GM12878 (cell line): ENCODE data around the gene DNAJC5. TPM values are rescaled to one million over a fixed set of nuclear protein-coding genes. Genes with fewer than 3 reads are reported as not detected.

Experiments
- BACH1 ChIP-seq: fragments of 450-650 bp; IDR thresholded peaks from 2 replicates; pipeline ENCODE4 v1.6.1; 2017; ENCODE audit warnings: mild to moderate bottlenecking, borderline replicate concordance
- CBX5 ChIP-seq: sonication (generic); IDR thresholded peaks from 2 replicates; pipeline ENCODE4 v1.6.1; 2016; ENCODE audit warnings: low read depth, moderate library complexity, mild to moderate bottlenecking, inconsistent platforms
- CHD1 ChIP-seq: IDR thresholded peaks from 2 replicates; pipeline ENCODE4 v1.6.1; 2012; ENCODE audit warnings: low read depth, low read length, improper control_type of control experiment
- CHD4 ChIP-seq: fragments of 200-600 bp; sonication (generic); IDR thresholded peaks from 2 replicates; pipeline ENCODE4 v1.6.1; 2016; ENCODE audit warnings: mild to moderate bottlenecking
- CREB1 ChIP-seq: IDR thresholded peaks from 2 replicates; pipeline ENCODE4 v1.6.1; 2012; ENCODE audit warnings: low read depth, mild to moderate bottlenecking, inconsistent platforms
- CREM ChIP-seq: IDR thresholded peaks from 2 replicates; pipeline ENCODE4 v1.6.1; 2014; ENCODE audit warnings: antibody characterized with exemption, low read depth
- CTCF ChIP-seq, 3 experiments: IDR thresholded peaks in 2 of 3; conservative IDR thresholded peaks in 1 of 3; 2 replicates each; pipeline ENCODE4 v1.5.1; 2011; ENCODE audit warnings: low read depth in 3 of 3, low read length in 3 of 3, mild to moderate bottlenecking in 3 of 3, control low read depth in 2 of 3, moderate library complexity in 2 of 3, inconsistent platforms in 1 of 3, mixed read lengths in 1 of 3; ENCODE audit not compliant: control insufficient read depth in 2 of 3, insufficient read depth in 1 of 3; ENCODE audit errors: extremely low read depth in 1 of 3
- E2F4 ChIP-seq: IDR thresholded peaks from 2 replicates; pipeline ENCODE4 v1.6.1; 2012; ENCODE audit warnings: low read depth, low read length, improper control_type of control experiment
- E4F1 ChIP-seq: fragments of 450-650 bp; IDR thresholded peaks from 2 replicates; pipeline ENCODE4 v1.6.1; 2018; ENCODE audit warnings: borderline replicate concordance, mild to moderate bottlenecking; ENCODE audit not compliant: partially characterized antibody
- KDM1A ChIP-seq: fragments of 200-600 bp; sonication (generic); IDR thresholded peaks from 2 replicates; pipeline ENCODE4 v1.6.1; 2016; ENCODE audit warnings: borderline replicate concordance
- KLF5 ChIP-seq: fragments of 450-650 bp; IDR thresholded peaks from 2 replicates; pipeline ENCODE4 v1.6.1; 2014; ENCODE audit warnings: mild to moderate bottlenecking; ENCODE audit not compliant: partially characterized antibody
- MEF2A ChIP-seq: IDR thresholded peaks from 2 replicates; pipeline ENCODE4 v1.6.1; 2011; ENCODE audit warnings: low read depth, mild to moderate bottlenecking, low read length, moderate library complexity; ENCODE audit not compliant: insufficient read depth
- NR2C1 ChIP-seq: fragments of 450-650 bp; IDR thresholded peaks from 2 replicates; pipeline ENCODE4 v1.6.1; 2017; ENCODE audit warnings: antibody characterized with exemption, mild to moderate bottlenecking, moderate library complexity
- NRF1 ChIP-seq: conservative IDR thresholded peaks from 2 replicates; pipeline ENCODE4 v1.6.1; 2011; ENCODE audit warnings: mild to moderate bottlenecking, low read depth, low read length, improper control_type of control experiment
- POLR2AphosphoS5 ChIP-seq: IDR thresholded peaks from 2 replicates; pipeline ENCODE4 v1.6.1; 2011; ENCODE audit warnings: mild to moderate bottlenecking, low read length, inconsistent platforms
- RAD21 ChIP-seq: IDR thresholded peaks from 2 replicates; pipeline ENCODE4 v1.6.1; 2011; ENCODE audit warnings: mild to moderate bottlenecking, low read depth, low read length, moderate library complexity; ENCODE audit not compliant: insufficient read depth
- RBBP5 ChIP-seq: fragments of 200-600 bp; sonication (generic); conservative IDR thresholded peaks from 2 replicates; pipeline ENCODE4 v1.6.1; 2016
- SMAD5 ChIP-seq: IDR thresholded peaks from 2 replicates; pipeline ENCODE4 v1.6.1; 2016; ENCODE audit warnings: antibody characterized with exemption, low read depth
- SMC3 ChIP-seq: IDR thresholded peaks from 2 replicates; pipeline ENCODE4 v1.6.1; 2011; ENCODE audit warnings: low read length, improper control_type of control experiment, borderline replicate concordance
- SP1 ChIP-seq: IDR thresholded peaks from one replicate; pipeline ENCODE4 v1.6.1; 2011; ENCODE audit warnings: low read depth, low read length
- SPI1 ChIP-seq: IDR thresholded peaks from 2 replicates; pipeline ENCODE4 v1.6.1; 2011; ENCODE audit warnings: low read depth, mild to moderate bottlenecking, low read length, moderate library complexity, borderline replicate concordance; ENCODE audit not compliant: insufficient read depth
- YBX1 ChIP-seq: fragments of 450-650 bp; IDR thresholded peaks from 2 replicates; pipeline ENCODE4 v1.6.1; 2016; ENCODE audit warnings: antibody characterized with exemption
- ZBTB4 ChIP-seq: fragments of 450-650 bp; formaldehyde crosslinking; IDR thresholded peaks from 2 replicates; pipeline ENCODE4 v1.4.0; 2022; ENCODE audit warnings: mild to moderate bottlenecking, moderate library complexity
- polyA plus RNA-seq, 11 experiments: library from polyadenylated mRNA; depleted of rRNA in 4 of 11; unstranded in 6 of 11; stranded (reverse) in 5 of 11; fragments of >200 nt; fragmentation: Nextera tagmentation in 4 of 11; fragmentation: Illumina TruSeq in 1 of 11; extraction: Ambion mirVana in 4 of 11; extraction: Trizol in 1 of 11; gene quantifications; 1 replicate in 1 of 11; 2 replicates in 10 of 11; pipeline versions ENCODE4 v1.2.1 to v1.2.3, GENCODE V29; 2011 to 2016; ENCODE audit warnings: inconsistent platforms in 2 of 11, missing spikeins in 2 of 11, low read depth in 1 of 11
- total RNA-seq, 4 experiments: library from RNA; depleted of rRNA in 3 of 4; stranded (reverse); fragments of >200 nt in 3 of 4; fragmentation: Illumina TruSeq in 1 of 4; extraction: Trizol in 1 of 4; gene quantifications; 2 replicates each; pipeline versions ENCODE4 v1.2.1 to v1.2.3, GENCODE V29; 2013 to 2021

The DNAJC5 gene
- total and polyA plus RNA-seq, 10 of the 15 experiments (the other 5 are each of a cell fraction or from before 2014, with no cell fraction given) = 0.69 to 36.8 (median 17.0) TPM

- TF ChIP-seq KLF5 (peak; percentile 6), CBX5 (no peak), SP1 (peak; percentile 94), ZBTB4 (no peak), CHD1 (peak; percentile 62; the same call in 1 of the 2 replicates), NR2C1 (peak; percentile 82), SPI1 (0 out of 2 replicates have a peak, but pooled peaks have one; percentile 41), E4F1 (peak; percentile 71), E2F4 (peak; percentile 83; the same call in 1 of the 2 replicates), CTCF (IDR thresholded peaks at IDR 0.05 in 2 of 3, conservative IDR thresholded peaks at IDR 0.05 in 1 of 3; ENCODE audit: control insufficient read depth in 2 of 3, extremely low read depth in 1 of 3, insufficient read depth in 1 of 3, low read depth in 3 of 3, low read length in 3 of 3) (no peak), NRF1 (no peak; the same call in 1 of the 2 replicates), YBX1 (no peak), RBBP5 (no peak), POLR2AphosphoS5 (peak; percentile 91), SMAD5 (0 out of 2 replicates have a peak, but pooled peaks have one; percentile 47), CREM (peak; percentile 98), BACH1 (peak; percentile 35; the same call in 1 of the 2 replicates), MEF2A (no peak), CHD4 (no peak), SMC3 (no peak), RAD21 (no peak), KDM1A (no peak), CREB1 (peak; percentile 98)
Observed at GRCh38 chr20:63864978-63865640, 29.8 kb upstream of the DNAJC5 start, which contains the start of gene TPD52L2 (continued).
